Activated naive CD4-positive, alpha-beta T cell treated with Interleukin-2 at 50 U/mL for 16 hours (primary cell): Measurements from ENCODE around the gene MYOZ3.

Experiments
- DNase-seq: peaks from one replicate; pipeline ENCODE4 v3.0.0-alpha.2; 2020

Gene MYOZ3, protein sequence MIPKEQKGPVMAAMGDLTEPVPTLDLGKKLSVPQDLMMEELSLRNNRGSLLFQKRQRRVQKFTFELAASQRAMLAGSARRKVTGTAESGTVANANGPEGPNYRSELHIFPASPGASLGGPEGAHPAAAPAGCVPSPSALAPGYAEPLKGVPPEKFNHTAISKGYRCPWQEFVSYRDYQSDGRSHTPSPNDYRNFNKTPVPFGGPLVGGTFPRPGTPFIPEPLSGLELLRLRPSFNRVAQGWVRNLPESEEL

DNA sequence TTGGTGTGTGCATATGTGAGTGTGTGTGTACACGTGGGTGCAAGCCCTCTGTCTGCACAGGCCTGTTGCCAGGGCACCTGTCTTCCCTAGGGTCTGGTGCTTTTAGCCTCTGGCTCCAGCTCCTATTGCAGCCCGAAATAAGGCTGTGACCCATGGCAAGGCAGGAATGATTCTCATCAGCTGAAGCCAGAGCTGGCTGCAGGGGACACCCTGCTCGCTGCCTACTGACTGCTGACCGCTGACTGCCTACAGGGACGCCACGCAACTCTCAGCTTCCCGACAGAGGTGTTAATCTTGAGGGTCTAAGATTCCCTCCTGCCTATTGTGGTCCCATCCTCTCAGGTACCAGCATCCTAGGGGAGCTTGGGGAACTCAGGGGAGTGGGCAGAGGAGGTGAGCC lies at the start of gene MYOZ3:
TSS of gene MYOZ3 (plus strand) at position 166 of the 400 bp plus-strand sequence. CDS start 1,691 bp downstream, outside the sequence.
- DNase-seq: no peak

DNA sequence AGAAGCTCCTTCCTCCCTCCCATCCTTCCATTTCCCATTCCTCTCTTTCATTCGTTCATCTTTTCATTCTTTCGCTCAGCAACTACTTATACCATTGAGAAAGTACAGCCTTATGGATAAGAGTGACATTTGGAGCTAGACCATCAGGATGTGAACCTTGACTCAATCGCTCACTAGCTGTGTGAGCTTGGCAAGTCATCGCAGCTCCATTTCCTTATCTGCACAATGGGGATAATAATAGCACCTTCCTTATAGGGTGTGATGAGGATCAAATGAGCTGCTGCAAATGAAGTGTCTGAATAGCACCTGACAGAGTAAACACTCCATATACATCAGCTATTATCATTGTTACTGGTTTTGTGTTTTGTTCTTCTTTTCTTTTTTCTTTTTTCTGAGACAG lies 48.6 kb upstream of the MYOZ3 start:
- no peak for DNase-seq

DNA sequence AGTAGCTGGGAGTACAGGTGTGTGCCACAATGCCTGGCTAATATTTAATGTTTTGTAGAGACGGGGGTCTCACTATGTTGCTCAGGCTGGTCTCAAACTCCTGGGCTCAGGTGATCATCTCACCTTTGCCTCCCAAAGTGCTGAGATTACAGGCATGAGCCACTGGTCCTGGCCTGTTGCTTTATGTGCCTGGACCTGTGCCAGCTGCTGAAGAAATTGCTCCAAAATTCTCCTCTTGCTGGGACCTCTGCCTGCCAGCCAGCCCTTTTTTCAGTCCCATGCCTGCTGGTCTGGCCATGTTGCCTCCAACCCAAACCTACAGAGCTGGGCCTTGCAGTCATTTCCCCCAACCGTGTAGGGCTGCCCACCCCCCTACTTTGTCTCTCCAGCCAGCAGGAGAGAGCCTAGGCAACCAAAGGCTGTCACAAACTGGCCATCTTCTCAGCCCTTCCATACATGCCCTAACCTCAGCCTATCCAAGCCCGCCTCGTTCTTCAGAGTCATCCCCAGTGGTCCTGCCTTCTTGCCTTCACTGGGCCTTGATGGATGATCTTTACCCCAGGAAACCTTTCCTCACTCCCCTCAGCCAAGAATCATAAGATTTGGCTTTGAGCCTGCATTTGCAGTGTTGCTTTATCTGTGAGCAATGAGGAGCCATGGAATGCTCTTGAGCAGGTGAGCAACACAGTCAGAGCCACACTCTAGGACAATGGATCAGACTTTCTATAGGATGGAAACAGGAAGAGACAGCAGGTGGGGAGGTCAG lies 48.0 kb upstream of the MYOZ3 start:
- no peak for DNase-seq

DNA sequence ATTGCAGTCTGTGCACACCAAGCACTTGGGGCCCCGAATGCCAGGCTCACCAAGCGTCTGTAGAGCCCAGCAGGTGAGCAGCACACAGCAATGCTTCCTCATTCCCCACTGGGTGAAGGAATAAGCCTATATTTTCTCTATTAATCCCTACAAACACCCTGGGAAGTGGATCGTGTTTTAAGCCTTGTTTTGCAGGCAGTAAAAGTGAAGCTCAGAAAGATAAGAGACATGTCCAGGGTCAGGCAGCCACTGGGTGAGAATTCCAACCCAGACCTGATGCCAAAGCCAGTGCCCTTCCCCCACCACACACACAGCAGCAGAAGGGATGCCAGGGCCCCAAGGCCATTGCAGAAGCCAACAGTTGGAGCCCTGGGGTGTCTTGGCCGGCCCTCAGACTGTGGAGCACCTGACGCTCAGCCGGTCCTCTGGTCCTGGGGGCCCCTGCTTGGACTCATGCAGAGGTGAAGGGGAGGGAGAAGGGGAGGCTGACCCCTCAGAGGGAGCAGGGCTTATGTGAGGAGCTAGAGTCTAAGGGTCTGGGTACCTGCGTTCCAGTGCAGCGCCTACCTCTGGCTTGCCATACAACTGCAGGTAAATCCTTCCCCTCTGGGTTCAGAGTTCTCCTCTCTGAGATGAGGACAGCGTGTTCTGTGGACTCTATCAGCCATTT lies 46.9 kb upstream of the MYOZ3 start:
- DNase-seq: no peak

DNA sequence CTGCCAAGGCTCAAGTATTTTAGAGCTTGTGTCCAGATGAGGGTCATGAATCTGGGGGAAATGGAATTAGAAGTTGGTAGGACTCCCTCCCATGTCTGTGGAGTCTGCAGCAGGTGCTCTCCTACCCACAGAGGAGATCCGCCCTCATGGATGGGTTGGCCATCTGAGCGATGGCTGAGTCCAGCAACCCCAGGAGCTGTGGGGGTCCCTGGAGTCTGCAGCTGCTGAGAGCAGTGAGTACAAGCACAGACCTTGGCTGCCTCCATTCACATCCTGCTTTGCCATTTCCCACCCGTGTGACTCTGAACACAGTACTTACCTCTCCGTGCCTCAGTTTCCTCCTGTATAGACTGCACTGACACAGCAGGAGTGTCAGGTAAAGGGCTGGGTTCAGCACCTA lies 46.4 kb upstream of the MYOZ3 start:
- DNase-seq: no peak

DNA sequence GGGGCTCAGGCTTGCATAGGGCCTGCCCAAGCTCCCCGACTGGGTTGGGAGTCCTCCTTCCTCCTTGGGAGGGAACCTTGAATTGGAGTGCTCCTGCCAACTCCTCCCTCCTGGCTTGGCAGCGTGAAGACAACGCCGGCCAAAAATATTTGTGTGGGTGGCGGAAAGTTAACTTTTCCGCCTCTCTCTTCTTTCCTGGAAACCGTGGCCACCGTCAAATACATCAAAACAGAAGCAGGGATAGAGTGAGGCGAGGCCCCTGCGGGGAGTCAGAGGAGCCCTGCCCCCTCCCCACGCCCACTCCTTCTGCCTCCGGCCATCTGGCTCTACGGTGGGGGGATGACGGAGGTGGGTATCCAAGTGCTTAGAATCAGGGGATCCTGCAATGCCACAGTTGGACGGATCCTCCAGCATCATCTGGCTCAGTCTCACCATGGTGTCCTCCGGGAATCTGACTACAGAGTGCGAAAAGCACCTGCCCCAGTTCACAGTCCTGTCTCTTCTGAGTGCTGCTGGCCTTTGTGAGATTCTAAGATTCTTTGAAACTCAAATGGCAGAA lies 45.8 kb upstream of the MYOZ3 start:
- no peak for DNase-seq

DNA sequence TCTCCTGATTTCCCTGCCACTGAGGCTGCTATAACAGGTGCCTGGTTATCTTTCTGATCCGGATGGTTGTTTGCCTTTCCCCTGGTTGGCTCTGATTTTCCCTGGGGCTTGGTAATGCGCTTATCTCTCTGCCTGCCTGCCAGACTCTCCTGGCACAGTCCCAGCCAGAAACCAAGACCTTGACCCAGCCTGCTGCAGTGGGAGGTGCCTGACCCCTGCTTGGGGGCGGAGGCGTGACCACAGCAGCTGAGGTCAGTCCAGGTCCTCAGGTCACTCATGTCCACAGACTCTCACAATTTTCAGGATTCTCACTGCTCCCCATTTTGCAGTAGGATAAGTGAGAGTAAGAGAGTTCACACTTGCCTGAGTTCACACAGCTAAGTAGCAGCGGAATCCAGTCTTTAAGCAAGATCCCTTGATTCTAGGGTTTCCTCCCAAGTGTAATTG lies 45.0 kb upstream of the MYOZ3 start:
- DNase-seq: no peak

DNA sequence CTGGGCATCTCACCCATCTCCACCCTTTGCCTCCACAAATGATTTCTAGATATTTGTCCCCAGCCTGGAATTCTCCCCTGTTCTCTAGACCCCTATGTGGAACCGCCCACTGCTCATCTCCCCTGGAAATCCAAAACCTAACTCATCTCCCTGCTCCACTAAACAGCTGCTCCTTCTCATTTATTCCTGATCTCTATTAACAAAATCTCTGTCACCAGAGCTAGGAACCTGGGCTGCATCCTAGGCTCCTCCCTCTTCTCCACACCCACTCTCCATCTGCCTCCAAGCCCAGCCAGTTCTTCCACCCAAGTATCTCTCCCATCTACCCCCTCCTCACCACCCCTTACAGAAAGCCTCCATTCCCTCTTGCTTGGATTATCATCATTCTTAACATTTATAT lies 44.5 kb upstream of the MYOZ3 start:
- DNase-seq: no peak

DNA sequence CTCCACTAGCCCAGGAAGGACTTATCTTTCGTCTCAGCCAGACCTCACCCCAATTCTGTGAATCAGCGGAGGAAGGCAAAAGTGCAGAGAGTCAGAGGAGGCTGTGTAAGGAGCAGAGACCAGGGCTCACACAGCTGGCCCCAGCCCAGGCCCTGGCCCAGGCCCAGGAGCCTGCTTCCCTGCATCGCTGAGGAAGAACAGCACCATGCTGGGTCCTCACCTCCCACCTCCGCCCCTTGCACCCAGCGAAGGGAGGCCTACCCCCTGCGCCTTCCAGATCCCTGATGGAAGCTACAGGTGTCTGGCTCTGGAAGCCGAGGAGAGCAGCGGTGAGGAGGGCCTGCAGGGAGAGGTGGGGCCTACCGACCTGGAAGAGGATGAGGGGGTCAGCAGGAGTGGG lies 42.9 kb upstream of the MYOZ3 start:
- no peak for DNase-seq

DNA sequence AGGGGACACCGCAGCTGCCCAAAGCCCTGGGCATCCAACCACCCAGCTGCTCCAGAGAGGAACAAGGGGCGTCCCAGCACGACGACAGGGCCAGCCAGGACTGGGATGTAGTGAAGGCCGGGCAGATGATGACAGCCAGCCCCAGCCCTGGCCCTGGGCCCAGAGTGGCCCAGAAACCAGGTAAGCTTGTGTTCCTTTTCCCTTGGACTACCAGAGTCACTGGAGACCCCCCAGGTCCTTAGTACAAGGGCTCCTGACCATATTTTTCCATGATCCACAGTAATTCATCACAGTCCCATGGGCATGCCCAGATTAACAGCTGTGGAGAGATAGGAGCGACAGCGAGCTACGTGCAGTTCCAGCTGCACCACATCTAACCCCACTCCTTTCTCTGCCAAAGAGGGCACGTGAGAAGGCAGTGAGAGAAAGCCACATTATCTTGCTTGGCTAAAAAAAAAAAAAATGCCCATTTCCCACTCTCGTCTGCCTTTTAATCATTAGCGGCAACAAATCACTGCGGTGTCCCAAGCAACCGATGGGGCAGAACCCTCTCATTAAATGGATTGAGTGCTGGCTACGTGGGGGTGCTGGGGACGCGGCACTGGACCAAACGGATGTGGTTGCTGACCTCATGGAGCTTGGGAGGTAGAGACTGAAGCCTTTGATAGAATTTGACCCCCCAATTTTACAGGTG lies 42.3 kb upstream of the MYOZ3 start:
- DNase-seq: no peak

DNA sequence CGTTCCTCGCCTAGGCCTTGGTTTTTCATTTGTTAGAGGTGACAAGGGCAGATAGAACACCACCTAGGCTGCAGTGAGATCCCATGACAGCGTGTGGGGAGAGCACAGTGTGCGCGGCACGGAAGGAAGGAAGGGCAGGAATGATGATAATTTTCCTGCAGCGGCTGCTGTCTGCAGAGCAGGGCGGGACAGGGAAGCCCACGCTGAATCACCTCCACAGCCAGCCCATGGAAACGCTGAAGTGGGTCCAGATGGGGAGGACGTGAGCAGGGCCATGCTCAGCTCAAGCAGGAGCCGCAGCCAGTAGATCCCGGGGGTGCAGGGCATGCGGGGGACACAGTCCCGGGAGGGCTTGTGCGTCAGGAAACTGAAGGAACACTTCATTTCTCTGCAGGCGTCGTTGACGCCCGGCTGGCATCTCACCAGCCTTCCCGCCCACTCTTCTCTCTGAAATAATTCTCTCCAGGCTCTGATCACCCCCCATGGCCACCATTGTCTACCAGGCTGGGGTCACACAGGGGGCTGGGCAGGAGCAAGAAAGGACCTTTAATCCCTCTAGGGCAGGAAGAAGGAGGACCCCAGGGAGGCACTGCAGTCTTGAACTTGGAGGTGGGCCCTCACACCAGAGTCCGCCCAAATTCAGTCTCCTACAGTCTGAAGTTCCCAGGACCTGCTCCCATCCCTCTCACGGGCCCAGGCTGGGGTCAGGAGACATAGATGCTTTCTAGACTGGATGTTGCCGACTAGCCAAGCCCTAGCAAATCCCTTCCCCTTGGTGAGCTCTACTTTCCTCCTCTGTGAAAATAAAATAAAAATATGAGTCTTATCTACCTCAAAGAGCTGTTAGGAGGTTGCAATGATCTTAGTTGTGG lies 41.5 kb upstream of the MYOZ3 start:
- no peak for DNase-seq

DNA sequence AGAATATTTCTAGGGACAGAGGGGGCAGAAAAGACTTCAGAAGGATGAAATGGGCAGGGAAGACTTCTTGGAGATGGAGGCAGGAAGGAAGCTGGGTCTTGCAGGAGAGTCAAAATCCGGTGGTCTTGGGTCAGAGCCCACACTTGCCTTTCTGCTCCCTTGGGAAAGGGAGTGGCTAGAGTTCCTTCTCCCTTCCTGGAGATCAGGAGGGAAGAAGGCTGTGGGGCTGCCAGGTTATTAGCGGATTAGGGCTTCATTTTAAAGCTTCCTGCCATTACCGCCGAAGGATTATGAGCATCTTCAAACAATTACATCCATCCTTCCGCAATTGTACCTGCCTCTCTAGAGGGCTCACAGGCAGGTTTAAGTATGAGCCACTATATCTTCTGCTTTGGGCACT lies 39.8 kb upstream of the MYOZ3 start:
- no peak for DNase-seq

DNA sequence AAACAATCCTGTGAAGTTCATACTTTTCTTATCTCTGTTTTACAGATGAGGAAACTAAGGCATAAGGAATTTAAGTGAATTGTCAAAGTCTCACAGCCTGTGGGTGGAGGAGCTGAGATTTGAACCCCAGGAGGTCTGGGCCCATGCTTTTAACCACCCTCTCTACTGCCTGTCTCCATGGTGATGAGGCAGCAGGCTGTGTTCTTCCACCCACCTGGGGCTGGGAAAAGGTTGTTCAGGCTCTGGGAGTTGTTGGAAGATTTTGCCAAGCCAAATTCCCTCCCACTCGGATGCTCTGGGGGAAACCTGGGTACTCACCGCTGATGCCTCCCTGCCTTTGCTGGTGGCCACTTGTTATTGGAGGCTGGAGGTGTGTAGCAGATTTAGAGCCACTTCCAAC lies 38.9 kb upstream of the MYOZ3 start:
- DNase-seq: no peak

DNA sequence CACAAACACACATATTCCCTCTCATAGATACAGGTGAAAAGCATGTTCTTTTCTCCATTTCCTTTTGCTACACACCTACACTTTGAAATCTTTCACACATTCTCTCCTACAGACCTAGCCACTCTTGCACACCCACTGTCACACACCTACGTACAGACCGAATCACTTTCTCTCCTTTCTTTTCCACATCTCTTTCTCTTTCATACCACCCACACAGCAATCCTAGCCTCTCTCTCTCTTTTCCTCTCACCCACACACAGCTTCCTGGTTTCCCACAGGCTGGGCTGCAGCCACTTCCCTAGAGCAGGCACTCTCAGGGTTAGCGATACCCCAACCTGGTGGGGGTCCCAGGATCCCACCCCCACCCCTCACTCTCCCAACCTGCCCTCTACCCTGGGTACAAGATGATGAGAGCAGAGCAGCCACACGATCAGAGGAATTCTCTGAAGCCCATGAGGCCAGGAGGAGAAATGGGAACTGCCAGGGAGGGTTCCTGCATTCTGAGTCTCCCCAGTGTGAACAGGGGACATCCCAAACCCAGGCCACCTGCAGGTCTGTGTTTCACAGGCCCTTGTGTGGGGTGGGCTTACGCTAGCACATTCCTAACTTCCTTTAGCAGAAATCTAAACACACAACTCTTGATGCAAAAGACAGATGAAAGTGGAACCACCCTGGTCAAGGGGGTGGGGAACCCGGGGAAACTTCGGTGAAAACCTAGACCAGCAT lies 37.7 kb upstream of the MYOZ3 start:
- peak; percentile 3 for DNase-seq

DNA sequence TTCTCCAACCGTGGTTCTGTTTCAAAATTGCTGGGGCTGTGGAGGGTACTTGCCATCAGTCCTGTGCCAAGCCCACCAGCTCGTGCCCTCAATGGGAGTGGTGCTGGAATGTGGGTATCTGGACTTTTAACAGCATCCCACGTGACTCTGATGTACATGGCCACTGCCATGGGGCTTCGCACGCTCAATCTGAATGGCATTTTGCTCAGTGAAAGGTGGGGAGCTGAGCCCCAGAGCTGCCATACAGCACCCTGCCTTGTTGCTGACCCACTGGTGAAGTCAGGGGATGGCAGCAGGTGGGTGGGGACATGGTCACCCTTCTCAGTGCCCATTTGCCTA lies 37.2 kb upstream of the MYOZ3 start:
- DNase-seq: no peak

DNA sequence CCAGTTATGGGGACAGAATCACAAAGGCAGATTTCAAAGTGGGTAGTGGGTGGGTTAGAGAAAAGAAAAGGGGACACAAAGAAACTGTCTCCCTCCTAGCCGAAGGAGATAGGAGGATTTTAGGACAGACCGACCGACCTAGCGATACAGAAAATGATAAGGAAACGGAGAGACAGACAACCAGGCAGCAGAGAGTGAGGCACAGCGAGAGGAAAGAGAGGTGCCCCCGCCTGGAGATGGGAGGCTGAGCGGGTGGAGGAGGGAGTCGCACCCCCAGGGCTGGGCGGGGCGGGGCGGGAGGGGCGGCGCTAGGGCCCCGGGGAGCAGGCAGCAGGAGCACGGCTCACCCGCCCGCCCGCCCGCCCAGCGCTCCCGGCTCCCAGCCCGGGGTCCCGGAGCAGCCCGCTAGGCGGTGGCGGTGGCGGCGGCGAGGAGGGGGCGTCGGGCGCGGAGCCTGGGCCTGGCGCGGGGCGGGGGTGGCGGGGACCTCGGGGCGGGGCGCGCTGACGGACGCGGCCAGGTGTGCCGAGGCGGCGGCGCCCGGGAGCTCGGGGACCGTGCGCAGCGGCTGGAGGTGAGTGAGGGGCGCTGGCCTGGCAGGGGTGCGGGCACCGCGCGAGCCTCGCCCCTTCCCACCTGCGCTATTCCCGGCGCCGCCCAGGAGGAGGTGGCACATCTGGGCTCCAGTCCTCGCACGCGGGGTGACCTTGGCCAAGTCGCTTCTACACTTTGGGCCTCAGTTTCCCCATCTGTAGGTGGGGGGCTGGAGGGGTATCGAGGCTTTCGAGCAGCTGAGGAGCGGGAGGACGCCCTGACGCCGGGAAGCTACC lies 36.5 kb upstream of the MYOZ3 start:
- DNase-seq: peak; percentile 23

DNA sequence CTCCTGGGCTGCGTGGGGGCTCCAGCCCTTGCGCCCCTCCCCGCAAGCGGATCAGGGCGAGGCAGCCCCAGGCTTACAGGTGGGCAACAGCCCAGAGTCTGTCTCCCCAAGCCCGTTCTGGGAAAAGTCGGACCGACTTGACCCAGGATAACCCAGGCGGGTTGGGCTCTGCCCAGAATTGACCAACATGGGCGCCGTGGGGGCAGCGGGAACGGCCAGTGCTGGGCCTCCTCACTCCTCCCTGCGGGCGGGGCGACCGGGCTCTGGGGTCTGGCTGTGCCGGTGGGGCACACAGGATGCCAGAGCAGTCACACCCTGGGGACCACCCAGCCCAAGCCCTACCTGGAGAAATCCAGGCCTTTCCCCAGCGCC lies 35.9 kb upstream of the MYOZ3 start:
- no peak for DNase-seq

DNA sequence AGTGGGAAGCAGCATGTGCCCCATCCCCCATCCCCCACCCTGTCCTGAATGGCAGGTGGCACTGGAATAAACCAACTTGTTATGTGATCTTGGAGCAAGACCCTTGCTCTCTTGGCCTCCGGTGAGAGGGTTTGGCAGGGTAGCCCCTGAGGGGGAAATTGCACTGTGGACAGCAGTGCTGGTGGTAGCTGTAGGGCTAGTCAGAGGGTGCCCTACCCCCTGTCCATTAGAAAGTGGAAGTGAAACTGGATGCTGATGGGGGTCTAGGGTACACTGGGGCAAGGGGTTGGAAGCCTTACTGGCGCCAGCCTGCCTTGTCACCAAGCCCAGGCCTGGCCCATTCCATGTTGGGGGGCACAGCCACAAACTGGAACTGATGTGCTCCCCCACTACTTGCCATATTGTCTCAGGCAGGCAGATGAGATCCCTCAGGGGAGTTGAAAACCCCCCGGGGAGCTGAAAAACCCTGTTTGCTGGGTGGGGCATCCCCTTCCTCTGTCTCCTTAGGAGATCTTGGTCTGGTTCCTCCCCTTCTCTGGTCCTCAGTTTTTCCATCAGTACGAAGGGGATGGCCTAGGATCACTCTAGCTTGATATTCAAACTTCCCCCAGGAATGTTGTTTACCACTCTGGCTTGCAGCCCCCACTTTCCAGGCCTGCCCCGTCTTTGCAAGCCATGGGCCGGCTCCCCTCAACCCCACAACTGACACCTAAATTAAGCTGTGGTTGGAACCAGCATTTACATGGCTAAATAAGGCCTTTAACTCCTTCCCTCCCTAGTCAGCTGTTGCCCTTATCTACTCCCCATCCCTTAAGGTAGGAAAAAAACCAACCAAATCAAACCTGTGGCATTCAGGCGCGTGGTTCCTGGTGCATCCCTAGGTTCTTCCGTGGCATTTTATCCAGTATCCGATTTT lies 35.0 kb upstream of the MYOZ3 start:
- DNase-seq: no peak

DNA sequence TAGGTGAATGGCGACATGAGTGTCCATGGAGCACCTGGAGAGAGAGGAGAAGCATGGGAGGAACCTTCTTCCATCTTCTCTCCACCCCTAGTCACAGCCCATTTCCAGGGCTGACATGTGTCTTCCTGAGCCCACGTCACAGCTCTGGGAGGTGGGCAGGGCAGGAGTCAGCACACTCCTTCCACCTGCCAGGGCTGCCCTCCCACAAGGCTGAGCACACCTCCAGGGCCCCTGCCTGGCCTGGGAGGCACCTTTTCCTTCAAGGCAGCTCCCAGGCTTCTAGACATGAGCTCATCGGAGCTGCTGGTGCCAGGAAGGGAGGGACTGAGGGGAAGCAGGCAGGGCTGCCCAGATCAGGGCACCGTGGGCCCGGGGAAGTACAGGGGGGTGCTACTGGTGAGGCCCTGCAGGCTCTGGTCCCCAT lies 34.2 kb upstream of the MYOZ3 start:
- DNase-seq: no peak
